Osteoblast (primary cell): ENCODE data around the gene PKIB. TPM values are rescaled to one million over a fixed set of nuclear protein-coding genes. Genes with fewer than 3 reads are reported as not detected.

ENCODE experiments used
- DNase-seq: peaks from one replicate; pipeline ENCODE4 v3.0.0; 2011; ENCODE audit warnings: low spot score, mixed read lengths; ENCODE audit not compliant: insufficient read length; ENCODE audit errors: missing footprints
- H2AFZ ChIP-seq: 2 replicates; pipeline ENCODE4 v1.6.0; 2011; ENCODE audit warnings: mild to moderate bottlenecking, low read length
- H3K27ac ChIP-seq: 2 replicates; pipeline ENCODE4 v1.5.1; 2011; ENCODE audit warnings: mild to moderate bottlenecking, low read depth, low read length, moderate library complexity
- H3K27me3 ChIP-seq: 2 replicates; pipeline ENCODE4 v1.6.0; 2012; ENCODE audit warnings: mild to moderate bottlenecking, control low read depth, inconsistent platforms, low read length, moderate library complexity; ENCODE audit not compliant: insufficient read depth
- H3K36me3 ChIP-seq: 2 replicates; pipeline ENCODE4 v1.5.1; 2011; ENCODE audit warnings: mild to moderate bottlenecking, low read length, control low read depth, moderate library complexity; ENCODE audit not compliant: insufficient read depth
- H3K4me1 ChIP-seq: 2 replicates; pipeline ENCODE4 v1.5.1; 2011; ENCODE audit warnings: mild to moderate bottlenecking, low read length, control low read depth, moderate library complexity; ENCODE audit not compliant: insufficient read depth
- H3K4me2 ChIP-seq: 2 replicates; pipeline ENCODE4 v1.6.0; 2011; ENCODE audit warnings: mild to moderate bottlenecking, low read length; ENCODE audit not compliant: insufficient read depth
- H3K4me3 ChIP-seq: fragments of 200-600 bp; sonication (generic); 3 replicates; pipeline ENCODE4 v1.5.1; 2012; ENCODE audit warnings: mild to moderate bottlenecking, low read length, inconsistent platforms; ENCODE audit not compliant: insufficient read depth
- H3K79me2 ChIP-seq: 2 replicates; pipeline ENCODE4 v1.6.0; 2012; ENCODE audit warnings: mild to moderate bottlenecking, low read length, control low read depth, inconsistent platforms; ENCODE audit not compliant: insufficient read depth
- H3K9me3 ChIP-seq: 2 replicates; pipeline ENCODE4 v1.5.1; 2011; ENCODE audit warnings: low read depth, low read length, control low read depth
- H4K20me1 ChIP-seq: 2 replicates; pipeline ENCODE4 v1.6.0; 2012; ENCODE audit warnings: mild to moderate bottlenecking, low read length, control low read depth; ENCODE audit not compliant: insufficient read depth
- total RNA-seq: library from RNA; depleted of rRNA; stranded (reverse); fragments of >200 nt; gene quantifications from 2 replicates; pipeline ENCODE4 v1.2.3, GENCODE V29; 2012
- TF ChIP-seq, protein P1 (sequence below): IDR thresholded peaks from 2 replicates; pipeline ENCODE4 v1.5.1; 2011; ENCODE audit warnings: mild to moderate bottlenecking, low read depth, low read length, moderate library complexity; ENCODE audit errors: extremely low read depth

The PKIB gene
- total RNA-seq, 1 donor, result 0.72 TPM

DNA sequence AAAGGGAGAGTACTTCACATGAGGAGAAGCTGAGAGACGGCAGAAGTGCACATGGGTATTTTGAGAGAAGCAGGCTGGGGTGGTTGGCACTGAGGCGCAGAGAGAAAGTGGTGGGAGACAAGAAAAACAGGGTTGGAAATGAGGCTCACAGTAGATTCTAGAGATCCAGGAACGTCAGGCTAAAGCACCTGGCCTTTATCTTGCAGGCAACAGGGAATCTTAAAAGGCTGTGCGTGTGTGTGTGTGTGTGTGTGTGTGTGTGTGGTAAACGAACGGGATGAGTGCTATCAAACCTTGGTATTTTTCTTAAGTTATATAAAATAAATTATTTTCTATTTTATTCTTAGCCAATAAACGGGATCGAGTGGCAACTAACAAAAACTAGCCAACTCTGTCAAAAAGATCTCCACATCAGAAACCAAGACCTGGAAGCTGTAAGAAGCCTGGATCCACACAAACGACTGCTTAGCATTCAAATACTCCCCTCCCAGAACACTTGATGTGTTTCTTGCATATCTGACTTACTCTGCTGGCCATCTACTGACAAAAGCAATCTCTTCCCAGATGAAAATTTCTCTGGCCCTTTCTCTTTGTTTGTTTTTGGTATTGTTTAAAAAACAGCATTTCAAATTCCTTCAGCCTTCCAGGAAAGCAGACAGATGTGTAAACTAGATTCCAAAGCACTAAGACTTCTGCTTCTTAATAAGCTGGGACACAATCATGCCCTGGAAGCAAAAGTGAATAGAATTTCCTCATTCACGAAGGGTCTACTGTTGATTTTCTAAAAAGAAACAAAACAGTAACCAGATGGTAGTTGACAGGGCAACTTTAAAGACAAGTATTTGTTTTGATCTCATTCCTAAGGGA, 124.6 kb downstream of the PKIB start:
- Histone ChIP-seq H3K9me3 (no peaks in the 10 kb centered on the region), H2AFZ (no peak overlapping the region), H4K20me1 (no peaks in the 10 kb centered on the region), H3K27me3 (peaks cover 3% of the 10 kb centered on the region), H3K4me2 (no peak overlapping the region), H3K4me1 (no peaks in the 10 kb centered on the region), H3K36me3 (no peaks in the 10 kb centered on the region), H3K79me2 (no peaks in the 10 kb centered on the region), H3K27ac (no peak overlapping the region), H3K4me3 (no peak overlapping the region)
- TF ChIP-seq, protein P1, sequence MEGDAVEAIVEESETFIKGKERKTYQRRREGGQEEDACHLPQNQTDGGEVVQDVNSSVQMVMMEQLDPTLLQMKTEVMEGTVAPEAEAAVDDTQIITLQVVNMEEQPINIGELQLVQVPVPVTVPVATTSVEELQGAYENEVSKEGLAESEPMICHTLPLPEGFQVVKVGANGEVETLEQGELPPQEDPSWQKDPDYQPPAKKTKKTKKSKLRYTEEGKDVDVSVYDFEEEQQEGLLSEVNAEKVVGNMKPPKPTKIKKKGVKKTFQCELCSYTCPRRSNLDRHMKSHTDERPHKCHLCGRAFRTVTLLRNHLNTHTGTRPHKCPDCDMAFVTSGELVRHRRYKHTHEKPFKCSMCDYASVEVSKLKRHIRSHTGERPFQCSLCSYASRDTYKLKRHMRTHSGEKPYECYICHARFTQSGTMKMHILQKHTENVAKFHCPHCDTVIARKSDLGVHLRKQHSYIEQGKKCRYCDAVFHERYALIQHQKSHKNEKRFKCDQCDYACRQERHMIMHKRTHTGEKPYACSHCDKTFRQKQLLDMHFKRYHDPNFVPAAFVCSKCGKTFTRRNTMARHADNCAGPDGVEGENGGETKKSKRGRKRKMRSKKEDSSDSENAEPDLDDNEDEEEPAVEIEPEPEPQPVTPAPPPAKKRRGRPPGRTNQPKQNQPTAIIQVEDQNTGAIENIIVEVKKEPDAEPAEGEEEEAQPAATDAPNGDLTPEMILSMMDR, result no peak
- DNase-seq, result no peak

DNA sequence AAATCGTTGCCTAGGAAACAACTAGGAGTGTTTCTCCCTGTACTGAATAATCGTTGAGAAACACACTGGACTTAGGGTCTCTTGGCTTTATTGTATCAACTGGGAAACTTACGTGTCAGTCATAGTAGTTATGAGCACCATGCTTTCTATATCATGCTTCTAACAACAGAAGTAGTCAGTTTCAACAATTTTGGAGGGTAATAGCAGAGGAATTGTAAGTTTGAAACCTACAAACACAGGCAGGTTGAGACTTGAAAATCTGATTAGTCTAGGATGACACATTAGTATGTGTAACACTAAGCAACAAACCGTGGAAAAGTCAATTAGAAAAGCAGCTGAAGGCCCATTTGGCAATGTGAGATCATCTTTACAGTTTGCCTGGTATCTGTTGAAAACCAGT, 125.4 kb downstream of the PKIB start:
- no peaks in the 10 kb centered on the region for H3K79me2 ChIP-seq
- no peaks in the 10 kb centered on the region for H3K9me3 ChIP-seq
- TF ChIP-seq, protein P1, result no peak
- H3K4me2 ChIP-seq, result no peak overlapping the region
- no peaks in the 10 kb centered on the region for H4K20me1 ChIP-seq
- H2AFZ ChIP-seq, result no peak overlapping the region
- H3K27ac ChIP-seq, result no peak overlapping the region
- H3K4me3 ChIP-seq, result no peak overlapping the region
- H3K36me3 ChIP-seq, result no peaks in the 10 kb centered on the region
- H3K27me3 ChIP-seq, result peaks cover 3% of the 10 kb centered on the region
- no peaks in the 10 kb centered on the region for H3K4me1 ChIP-seq
- no peak for DNase-seq

DNA sequence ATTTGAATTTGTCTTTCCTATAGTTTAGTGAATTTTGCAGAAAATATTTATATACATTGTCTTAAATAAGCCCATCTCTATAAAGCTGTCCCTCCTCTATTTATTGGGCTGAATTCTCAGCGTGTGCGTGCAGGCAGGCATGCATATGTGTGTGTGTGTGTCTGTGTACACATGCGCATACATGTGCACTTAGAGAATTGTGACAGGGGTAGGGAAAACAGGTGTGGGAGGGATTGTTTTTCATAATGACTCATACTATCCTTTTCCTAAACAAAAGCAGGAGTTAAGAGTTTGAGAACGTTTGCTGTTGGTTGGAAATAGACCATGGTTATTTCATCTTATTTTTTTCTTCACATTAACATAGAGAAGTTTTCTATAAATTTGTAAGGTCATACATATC, 126.0 kb downstream of the PKIB start:
- no peak for DNase-seq
- H2AFZ ChIP-seq, result no peak overlapping the region

DNA sequence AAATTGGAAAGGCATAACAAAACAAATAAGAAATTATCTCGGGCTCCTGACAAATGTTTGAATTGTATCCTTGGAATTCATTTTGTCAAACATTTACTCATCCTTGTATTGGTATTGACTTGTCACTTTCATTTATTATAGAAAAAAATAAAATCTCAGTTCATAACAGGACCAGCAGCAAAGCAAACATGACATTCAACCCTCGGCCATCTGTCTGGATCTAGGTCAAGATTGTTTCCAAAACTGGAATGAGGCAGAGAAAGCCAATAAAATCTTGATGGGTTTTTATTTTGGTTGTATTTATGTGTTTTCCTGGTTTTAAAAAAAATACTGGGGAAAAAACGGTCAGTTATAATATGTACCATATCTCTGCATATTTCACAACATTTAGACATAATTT, 126.4 kb downstream of the PKIB start:
- H3K9me3 ChIP-seq, result no peaks in the 10 kb centered on the region
- no peak for DNase-seq
- H4K20me1 ChIP-seq, result no peaks in the 10 kb centered on the region
- TF ChIP-seq, protein P1, result no peak
- no peak overlapping the region for H3K4me3 ChIP-seq
- no peaks in the 10 kb centered on the region for H3K36me3 ChIP-seq
- H3K4me1 ChIP-seq, result no peaks in the 10 kb centered on the region
- peaks cover 4% of the 10 kb centered on the region for H3K27me3 ChIP-seq
- no peaks in the 10 kb centered on the region for H3K79me2 ChIP-seq
- H3K4me2 ChIP-seq, result no peak overlapping the region
- H2AFZ ChIP-seq, result no peak overlapping the region
- H3K27ac ChIP-seq, result no peak overlapping the region

More for the DNA sequence above, 126.0 kb downstream of the PKIB start:
- H3K9me3 ChIP-seq, result no peaks in the 10 kb centered on the region
- H3K4me3 ChIP-seq, result no peak overlapping the region
- H4K20me1 ChIP-seq, result no peaks in the 10 kb centered on the region
- no peaks in the 10 kb centered on the region for H3K36me3 ChIP-seq
- H3K27me3 ChIP-seq, result peaks cover 4% of the 10 kb centered on the region
- no peak overlapping the region for H3K27ac ChIP-seq
- TF ChIP-seq, protein P1, result no peak
- H3K79me2 ChIP-seq, result no peaks in the 10 kb centered on the region
- no peaks in the 10 kb centered on the region for H3K4me1 ChIP-seq
- no peak overlapping the region for H3K4me2 ChIP-seq
